Measurements from ENCODE around the gene KAZN. TPM values are rescaled to one million over a fixed set of nuclear protein-coding genes. Genes with fewer than 3 reads are reported as not detected.

Gene KAZN
- total and polyA plus RNA-seq, 4 donors = 7.6 to 18.8 (median 11.2) TPM

GRCh38 chr1:14936815-14937214 is 338.3 kb downstream of the KAZN start:
- ATAC-seq (ENCODE audit: insufficient read depth, low FRiP score) (no peak), DNase-seq (no peak)
- peaks cover 0 to 18% (median 12%) of the 10 kb centered on the region in 5 donors for H3K4me1 ChIP-seq (ENCODE audit: control insufficient read depth in 5 of 5, insufficient read depth in 5 of 5, low read length in 5 of 5)
- no peaks in the 10 kb centered on the region for H3K27me3 ChIP-seq (ENCODE audit: control insufficient read depth in 3 of 3, insufficient read depth in 3 of 3, low read length in 2 of 3)
- H3K27ac ChIP-seq (ENCODE audit: low read depth in 1 of 2, low read length in 1 of 2) = no peak overlapping the region
- H3K9me3 ChIP-seq (ENCODE audit: control insufficient read depth in 4 of 4, insufficient read depth in 3 of 4, low read length in 3 of 4) = no peaks in the 10 kb centered on the region
- H3K36me3 ChIP-seq (ENCODE audit: control insufficient read depth in 4 of 4, insufficient read depth in 4 of 4, low read length in 4 of 4) = peaks cover 0 to 2% (median 0%) of the 10 kb centered on the region in 4 donors
- TF ChIP-seq CTCF (IDR thresholded peaks at IDR 0.05; ENCODE audit: control extremely low read depth, extremely low read depth) = no peak
- 87 to 93% methylated on average over 6 of the region's 6 CpGs for WGBS, 2 donors
- no peak overlapping the region for H3K4me3 ChIP-seq
- no peak overlapping the region for H3K9ac ChIP-seq (ENCODE audit: insufficient read depth in 1 of 2, low read length in 2 of 2)

GRCh38 chr1:14937288-14937949 is 338.9 kb downstream of the KAZN start:
- H3K9ac ChIP-seq (ENCODE audit: insufficient read depth in 1 of 2, low read length in 2 of 2) = no peak overlapping the region
- H3K36me3 ChIP-seq (ENCODE audit: control insufficient read depth in 4 of 4, insufficient read depth in 4 of 4, low read length in 4 of 4) = no peaks in the 10 kb centered on the region
- H3K4me3 ChIP-seq = no peak overlapping the region
- peaks cover 0 to 23% (median 14%) of the 10 kb centered on the region in 5 donors for H3K4me1 ChIP-seq (ENCODE audit: control insufficient read depth in 5 of 5, insufficient read depth in 5 of 5, low read length in 5 of 5)
- no peak for TF ChIP-seq CTCF (IDR thresholded peaks at IDR 0.05; ENCODE audit: control extremely low read depth, extremely low read depth)
- no peak for ATAC-seq (ENCODE audit: insufficient read depth, low FRiP score)
- no peaks in the 10 kb centered on the region for H3K9me3 ChIP-seq (ENCODE audit: control insufficient read depth in 4 of 4, insufficient read depth in 3 of 4, low read length in 3 of 4)
- DNase-seq = no peak
- WGBS, 2 donors = 80 to 88% methylated on average over 11 of the region's 11 CpGs
- no peak overlapping the region for H3K27ac ChIP-seq (ENCODE audit: low read depth in 1 of 2, low read length in 1 of 2)
- no peaks in the 10 kb centered on the region for H3K27me3 ChIP-seq (ENCODE audit: control insufficient read depth in 3 of 3, insufficient read depth in 3 of 3, low read length in 2 of 3)

- DNase-seq (no peak), ATAC-seq (ENCODE audit: insufficient read depth, low FRiP score) (no peak)
- Histone ChIP-seq H3K27ac (ENCODE audit: low read depth in 1 of 2, low read length in 1 of 2) (peak overlapping the region in 1 of 2 donors; percentile 61), H3K27me3 (ENCODE audit: control insufficient read depth in 3 of 3, insufficient read depth in 3 of 3, low read length in 2 of 3) (no peaks in the 10 kb centered on the region), H3K9me3 (ENCODE audit: control insufficient read depth in 4 of 4, insufficient read depth in 3 of 4, low read length in 3 of 4) (no peaks in the 10 kb centered on the region), H3K9ac (ENCODE audit: insufficient read depth in 1 of 2, low read length in 2 of 2) (no peak overlapping the region), H3K36me3 (ENCODE audit: control insufficient read depth in 4 of 4, insufficient read depth in 4 of 4, low read length in 4 of 4) (no peaks in the 10 kb centered on the region), H3K4me3 (no peak overlapping the region), H3K4me1 (ENCODE audit: control insufficient read depth in 5 of 5, insufficient read depth in 5 of 5, low read length in 5 of 5) (peaks cover 0 to 46% (median 23%) of the 10 kb centered on the region in 5 donors)
- no peak for TF ChIP-seq CTCF (IDR thresholded peaks at IDR 0.05; ENCODE audit: control extremely low read depth, extremely low read depth)
- 81 to 82% methylated on average over 9 of the region's 9 CpGs for WGBS, 2 donors
These were observed 341.2 kb downstream of the KAZN start for GRCh38 chr1:14939527-14940284.

Data from lung (tissue), 12 donors.